Gastroesophageal sphincter (tissue), 4 donors: Measurements from ENCODE around the gene MALL. TPM values are rescaled to one million over a fixed set of nuclear protein-coding genes. Genes with fewer than 3 reads are reported as not detected.
A peak's percentile ranks its signal among the peaks of the same experiment; 100 is the strongest.
"Not testable (repeated sequence)": the region's sequence is repeated elsewhere in the genome, so short reads cannot be mapped to it uniquely, and the experiment has no call there.

ENCODE experiments used
- ATAC-seq: fragments of 150-250 bp; one replicate; pipeline ENCODE4 v1.9.1; 2016; ENCODE audit warnings: mild to moderate bottlenecking, moderate library complexity
- H3K27ac ChIP-seq, 4 donors: fragments of 200-600 bp; sonication (generic) in 3 of 4; 1 replicate in 3 of 4; 2 replicates in 1 of 4; pipeline ENCODE4 v1.5.1; 2016 to 2019
- H3K27me3 ChIP-seq: fragments of 200-600 bp; sonication (generic); one replicate; pipeline ENCODE4 v1.5.1; 2019
- H3K36me3 ChIP-seq, 2 donors: fragments of 200-600 bp; sonication (generic); one replicate each; pipeline ENCODE4 v1.5.1; 2019; ENCODE audit warnings: control low read depth in 1 of 2
- H3K4me1 ChIP-seq, 3 donors: fragments of 200-600 bp; sonication (generic); 1 replicate in 2 of 3; 2 replicates in 1 of 3; pipeline ENCODE4 v1.5.1; 2016 to 2019; ENCODE audit warnings: control low read depth in 2 of 3
- H3K4me3 ChIP-seq, 2 donors: fragments of 200-600 bp; sonication (generic); one replicate each; pipeline ENCODE4 v1.5.1; 2019; ENCODE audit warnings: mild to moderate bottlenecking in 1 of 2, moderate library complexity in 1 of 2
- H3K9me3 ChIP-seq, 3 donors: fragments of 200-600 bp; sonication (generic); one replicate each; pipeline ENCODE4 v1.5.1; 2017 to 2019; ENCODE audit warnings: control low read depth in 2 of 3
- EP300 ChIP-seq: sonication (generic); formaldehyde crosslinking; IDR thresholded peaks from one replicate; pipeline ENCODE4 v1.6.1; 2017; ENCODE audit warnings: antibody characterized with exemption, mild to moderate bottlenecking
- POLR2A ChIP-seq, 2 donors: fragments of 450-650 bp; IDR thresholded peaks; one replicate each; pipeline ENCODE4 v1.6.1; 2017; ENCODE audit warnings: antibody characterized with exemption in 2 of 2, mild to moderate bottlenecking in 2 of 2, moderate library complexity in 1 of 2
- POLR2AphosphoS5 ChIP-seq: sonication (generic); formaldehyde crosslinking; IDR thresholded peaks from one replicate; pipeline ENCODE4 v1.6.1; 2017; ENCODE audit warnings: antibody characterized with exemption
- WGBS, 2 donors: methylation state at CpG; one replicate each; pipeline ENCODE4 v1.1.5; 2018; ENCODE audit warnings: low coverage in 1 of 2; 5-methylcytosine and 5-hydroxymethylcytosine counted together
- total RNA-seq, 4 donors: library from RNA; depleted of rRNA; stranded (reverse); fragments of >200 nt; gene quantifications; one replicate each; pipeline ENCODE4 v1.1.0, GENCODE V29; 2016
- TF ChIP-seq, protein P1 (sequence below), 4 experiments: fragments of 200-600 bp in 2 of 4; fragments of 450-650 bp in 2 of 4; sonication (generic) in 1 of 4; IDR thresholded peaks; one replicate each; pipeline ENCODE4 v1.5.1; 2017 to 2019; ENCODE audit warnings: antibody characterized with exemption in 4 of 4, mild to moderate bottlenecking in 2 of 4, moderate library complexity in 2 of 4

MALL gene
- total RNA-seq: 10 to 100 TPM in 3 of 4 donors, 1 to 10 TPM in 1; 2.5 to 28.3 (median 14.8) TPM

DNA sequence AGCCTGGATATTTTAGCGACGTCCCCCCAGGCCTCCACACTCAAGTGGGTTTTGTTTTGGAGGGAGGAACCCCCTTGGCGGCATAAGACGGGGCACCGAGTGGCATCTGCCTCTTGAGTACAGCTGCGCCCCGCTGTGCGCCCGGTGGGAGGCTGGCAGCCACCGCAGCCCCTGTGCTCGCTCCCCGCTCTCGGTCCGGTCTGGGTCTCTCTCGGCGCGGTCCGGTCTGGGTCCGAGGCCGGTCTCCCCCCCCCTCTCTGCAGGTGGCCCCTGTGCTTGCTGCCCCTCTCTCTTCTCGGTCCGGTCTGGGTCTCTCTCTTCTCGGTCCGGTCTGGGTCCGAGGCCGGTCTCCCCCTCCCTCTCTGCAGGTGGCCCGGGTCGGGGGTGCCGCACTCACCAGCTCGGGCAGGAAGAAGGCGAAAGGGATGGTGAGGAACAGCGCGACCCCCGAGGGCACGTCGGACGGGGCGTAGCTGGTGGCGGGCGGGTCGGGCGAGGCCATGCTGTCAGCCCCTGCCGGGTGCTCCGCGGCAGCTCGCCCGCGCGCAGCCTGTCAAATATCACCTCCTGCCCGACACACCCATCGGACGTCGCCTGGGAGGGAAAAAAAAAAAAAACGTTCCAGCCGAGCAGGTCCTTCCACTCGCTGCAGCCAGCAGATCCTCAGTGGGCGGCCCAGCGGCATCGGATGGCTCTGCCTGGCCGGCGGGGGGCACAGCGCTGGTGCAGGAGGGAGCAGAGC lies at the start of gene MALL:
TSS of gene MALL (minus strand) at position 532 of the 742 bp plus-strand sequence. CDS start at position 502, 30 bp downstream.
- Histone ChIP-seq H3K27me3 (peaks cover 65% of the 10 kb centered on the region), H3K9me3 (no peaks in the 10 kb centered on the region), H3K4me3 (peak within 1 kb of the TSS; percentile 1 to 51), H3K36me3 (no peaks in the 10 kb centered on the region), H3K4me1 (peaks cover 0 to 19% (median 0%) of the 10 kb centered on the region in 3 donors), H3K27ac (peak within 1 kb of the TSS in 3 of 4 donors; percentile 63 to 64 (median 64))
- TF ChIP-seq POLR2AphosphoS5 (no peak), EP300 (no peak), POLR2A (IDR thresholded peaks at IDR 0.05) (no peak)
- TF ChIP-seq, protein P1, sequence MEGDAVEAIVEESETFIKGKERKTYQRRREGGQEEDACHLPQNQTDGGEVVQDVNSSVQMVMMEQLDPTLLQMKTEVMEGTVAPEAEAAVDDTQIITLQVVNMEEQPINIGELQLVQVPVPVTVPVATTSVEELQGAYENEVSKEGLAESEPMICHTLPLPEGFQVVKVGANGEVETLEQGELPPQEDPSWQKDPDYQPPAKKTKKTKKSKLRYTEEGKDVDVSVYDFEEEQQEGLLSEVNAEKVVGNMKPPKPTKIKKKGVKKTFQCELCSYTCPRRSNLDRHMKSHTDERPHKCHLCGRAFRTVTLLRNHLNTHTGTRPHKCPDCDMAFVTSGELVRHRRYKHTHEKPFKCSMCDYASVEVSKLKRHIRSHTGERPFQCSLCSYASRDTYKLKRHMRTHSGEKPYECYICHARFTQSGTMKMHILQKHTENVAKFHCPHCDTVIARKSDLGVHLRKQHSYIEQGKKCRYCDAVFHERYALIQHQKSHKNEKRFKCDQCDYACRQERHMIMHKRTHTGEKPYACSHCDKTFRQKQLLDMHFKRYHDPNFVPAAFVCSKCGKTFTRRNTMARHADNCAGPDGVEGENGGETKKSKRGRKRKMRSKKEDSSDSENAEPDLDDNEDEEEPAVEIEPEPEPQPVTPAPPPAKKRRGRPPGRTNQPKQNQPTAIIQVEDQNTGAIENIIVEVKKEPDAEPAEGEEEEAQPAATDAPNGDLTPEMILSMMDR (IDR thresholded peaks at IDR 0.05): no peak
- ATAC-seq: peak; percentile 47
- WGBS, 2 donors: 0 to 45% methylated on average over 4 of the region's 62 CpGs

DNA sequence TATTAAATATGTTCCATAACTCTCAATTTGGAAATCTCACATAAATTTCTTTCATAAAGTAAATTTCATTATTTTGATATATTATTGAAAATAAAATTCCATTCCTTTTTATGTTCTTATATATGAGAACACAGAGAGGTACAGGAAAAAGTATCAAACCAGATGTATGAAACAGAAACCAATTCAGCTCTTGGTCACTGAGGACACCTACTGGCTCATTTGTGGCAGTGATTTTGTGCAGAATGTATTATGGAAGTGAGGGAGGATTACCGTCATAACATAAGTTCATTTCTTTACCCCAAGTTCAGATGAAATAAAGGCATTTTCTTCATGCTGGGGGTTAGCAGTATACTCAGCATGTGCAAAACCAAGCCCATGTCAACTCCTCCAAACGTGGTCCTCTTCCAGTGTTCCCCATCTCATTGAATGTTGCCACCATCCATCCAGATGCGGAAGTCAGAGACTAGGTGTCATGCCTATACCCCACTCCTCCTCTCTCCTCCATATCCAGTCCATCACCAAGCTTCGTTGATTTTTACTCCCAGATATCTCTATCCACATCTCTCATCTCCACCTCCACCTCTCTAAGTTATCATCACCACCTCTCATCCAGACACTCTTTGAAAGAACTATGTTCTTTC lies 41.7 kb upstream of the MALL start:
- Histone ChIP-seq H3K27ac (peak overlapping the region in 1 of 4 donors; percentile 15), H3K4me3 (no peak overlapping the region), H3K4me1 (peaks cover 0 to 4% (median 0%) of the 10 kb centered on the region in 3 donors), H3K36me3 (peaks cover 0 to 1% of the 10 kb centered on the region in 2 donors), H3K9me3 (no peaks in the 10 kb centered on the region), H3K27me3 (no peaks in the 10 kb centered on the region)
- peak; percentile 41 for ATAC-seq
- WGBS, 2 donors: 25 to 36% methylated on average over 4 of the region's 4 CpGs
- TF ChIP-seq EP300 (no peak), POLR2AphosphoS5 (no peak)
- TF ChIP-seq, protein P1 (IDR thresholded peaks at IDR 0.05): peak; percentile 54 to 74 (median 66)

DNA sequence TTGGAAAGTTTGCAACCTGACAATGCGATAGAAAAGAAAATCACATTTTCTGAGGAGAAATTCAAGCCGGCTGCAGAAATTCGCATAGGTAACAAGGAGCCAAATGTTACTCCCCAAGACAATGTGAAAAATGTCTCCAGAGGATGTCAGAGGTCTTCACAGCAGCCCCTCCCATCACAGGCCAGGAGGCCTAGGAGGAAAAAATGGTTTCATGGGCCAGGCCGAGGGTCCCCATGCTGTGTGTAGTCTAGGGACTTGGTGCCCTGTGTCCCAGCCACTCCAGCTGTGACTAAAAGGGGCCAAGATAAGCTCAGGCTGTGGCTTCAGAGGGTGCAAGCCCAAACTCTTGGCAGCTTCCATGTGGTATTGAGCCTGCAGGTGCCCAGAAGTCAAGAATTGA lies 39.2 kb upstream of the MALL start:
- not testable (repeated sequence) for H3K4me3 ChIP-seq, H3K4me1 ChIP-seq, H3K36me3 ChIP-seq, H3K9me3 ChIP-seq, ATAC-seq, H3K27ac ChIP-seq, H3K27me3 ChIP-seq
- 91 to 100% methylated on average over 1 to 3 of the region's 4 CpGs for WGBS, 2 donors

DNA sequence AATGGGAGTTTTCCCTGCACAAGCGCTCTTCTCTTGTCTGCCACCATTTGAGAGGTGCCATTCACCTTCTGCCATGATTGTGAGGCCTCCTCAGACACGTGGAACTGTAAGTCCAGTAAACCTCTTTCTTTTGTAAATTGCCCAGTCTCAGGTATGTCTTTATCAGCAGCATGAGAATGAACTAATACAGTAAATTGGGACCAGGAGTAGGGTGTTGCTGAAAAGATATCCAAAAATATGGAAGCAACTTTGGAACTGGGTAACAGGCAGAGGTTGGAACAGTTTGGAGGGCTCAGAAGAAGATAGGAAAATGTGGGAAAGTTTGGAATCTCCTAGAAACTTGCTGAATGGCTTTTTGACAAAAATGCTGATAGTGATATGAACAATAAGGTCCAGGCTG lies 38.6 kb upstream of the MALL start:
- not testable (repeated sequence) for H3K9me3 ChIP-seq, H3K27me3 ChIP-seq, H3K36me3 ChIP-seq, ATAC-seq, H3K4me1 ChIP-seq, H3K27ac ChIP-seq, H3K4me3 ChIP-seq
- 100% methylated on average over 2 of the region's 2 CpGs; no CpG with 5 or more reads in 1 of the 2 donors for WGBS, 2 donors

DNA sequence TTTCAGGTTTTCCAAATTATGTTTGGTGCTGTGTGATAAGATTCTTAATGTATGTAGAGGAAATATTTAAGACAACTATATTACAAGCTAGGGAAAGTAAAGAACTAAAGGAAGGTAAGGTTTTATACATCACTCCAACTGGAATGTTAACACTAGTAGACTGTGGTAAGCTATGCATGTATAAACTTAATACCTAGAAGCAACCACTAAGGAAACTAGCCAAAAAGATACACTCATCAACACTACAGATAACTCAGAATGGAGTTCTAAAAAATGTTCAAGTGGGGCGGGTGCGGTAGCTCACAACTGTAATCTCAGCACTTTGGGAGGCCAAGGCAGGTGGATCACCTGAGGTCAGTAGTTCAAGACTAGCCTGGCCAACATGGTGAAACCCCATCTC lies 37.8 kb upstream of the MALL start:
- H3K4me3 ChIP-seq: no peak overlapping the region
- no peak for ATAC-seq
- H3K36me3 ChIP-seq: no peaks in the 10 kb centered on the region
- H3K4me1 ChIP-seq: peaks cover 0 to 4% (median 0%) of the 10 kb centered on the region in 3 donors
- H3K27me3 ChIP-seq: no peaks in the 10 kb centered on the region
- TF ChIP-seq, protein P1 (IDR thresholded peaks at IDR 0.05): no peak
- TF ChIP-seq POLR2AphosphoS5 (no peak), POLR2A (IDR thresholded peaks at IDR 0.05) (no peak), EP300 (no peak)
- no peak overlapping the region for H3K27ac ChIP-seq
- WGBS, 2 donors: 94 to 100% methylated on average over 2 of the region's 2 CpGs
- no peaks in the 10 kb centered on the region for H3K9me3 ChIP-seq

DNA sequence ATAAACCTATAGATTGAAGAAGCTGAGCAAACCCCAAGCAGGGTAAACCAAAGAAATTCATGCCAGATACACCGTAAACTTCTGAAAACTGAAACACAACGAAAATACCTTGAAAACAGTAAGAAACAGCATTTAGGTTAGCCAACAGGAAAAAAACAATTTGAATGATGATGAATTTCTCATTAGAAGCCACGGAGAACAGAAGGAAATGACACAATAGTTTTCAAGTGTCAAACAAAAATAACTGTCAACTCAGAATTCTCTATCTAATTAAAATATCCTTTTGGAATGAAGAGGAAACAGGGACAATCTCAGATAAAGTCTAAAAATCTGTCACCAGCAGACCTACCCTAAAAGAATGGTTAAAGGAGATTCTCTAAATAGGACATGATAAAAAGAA lies 37.3 kb upstream of the MALL start:
- Histone ChIP-seq H3K4me3 (no peak overlapping the region), H3K4me1 (peaks cover 0 to 4% (median 0%) of the 10 kb centered on the region in 3 donors)
- WGBS, 2 donors: 62 to 86% methylated on average over 3 of the region's 3 CpGs

More for the DNA sequence above, 37.3 kb upstream of the MALL start:
- no peak for ATAC-seq
- Histone ChIP-seq H3K36me3 (no peaks in the 10 kb centered on the region), H3K27me3 (no peaks in the 10 kb centered on the region), H3K9me3 (no peaks in the 10 kb centered on the region), H3K27ac (no peak overlapping the region)
- TF ChIP-seq, protein P1 (IDR thresholded peaks at IDR 0.05): no peak
